Measurements from ENCODE around the gene CCDC33. TPM values are rescaled to one million over a fixed set of nuclear protein-coding genes. Genes with fewer than 3 reads are reported as not detected.

CCDC33 gene
- total RNA-seq, 4 donors from 2014 or later: 0.13 TPM; not detected in 3

- Histone ChIP-seq H3K27me3 (no peaks in the 10 kb centered on the region), H3K36me3 (no peaks in the 10 kb centered on the region), H3K9me3 (no peaks in the 10 kb centered on the region), H3K4me3 (replicated peaks in 1 of 3) (no peak overlapping the region), H3K4me1 (peaks cover 29 to 69% of the 10 kb centered on the region in 2 donors), H3K27ac (peak overlapping the region; percentile 81 to 88 (median 84))
- intact Hi-C loops (cut with DNase I): no loop called here
- no peak for DNase-seq
- no peak for TF ChIP-seq POLR2A (IDR thresholded peaks at IDR 0.05)
- TF ChIP-seq, protein P1, sequence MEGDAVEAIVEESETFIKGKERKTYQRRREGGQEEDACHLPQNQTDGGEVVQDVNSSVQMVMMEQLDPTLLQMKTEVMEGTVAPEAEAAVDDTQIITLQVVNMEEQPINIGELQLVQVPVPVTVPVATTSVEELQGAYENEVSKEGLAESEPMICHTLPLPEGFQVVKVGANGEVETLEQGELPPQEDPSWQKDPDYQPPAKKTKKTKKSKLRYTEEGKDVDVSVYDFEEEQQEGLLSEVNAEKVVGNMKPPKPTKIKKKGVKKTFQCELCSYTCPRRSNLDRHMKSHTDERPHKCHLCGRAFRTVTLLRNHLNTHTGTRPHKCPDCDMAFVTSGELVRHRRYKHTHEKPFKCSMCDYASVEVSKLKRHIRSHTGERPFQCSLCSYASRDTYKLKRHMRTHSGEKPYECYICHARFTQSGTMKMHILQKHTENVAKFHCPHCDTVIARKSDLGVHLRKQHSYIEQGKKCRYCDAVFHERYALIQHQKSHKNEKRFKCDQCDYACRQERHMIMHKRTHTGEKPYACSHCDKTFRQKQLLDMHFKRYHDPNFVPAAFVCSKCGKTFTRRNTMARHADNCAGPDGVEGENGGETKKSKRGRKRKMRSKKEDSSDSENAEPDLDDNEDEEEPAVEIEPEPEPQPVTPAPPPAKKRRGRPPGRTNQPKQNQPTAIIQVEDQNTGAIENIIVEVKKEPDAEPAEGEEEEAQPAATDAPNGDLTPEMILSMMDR (IDR thresholded peaks at IDR 0.05): no peak
- 78 to 82% methylated on average over 4 of the region's 4 CpGs for whole genome bisulfite sequencing, 2 donors
Observed at GRCh38 chr15:74240897-74241614, 4.9 kb downstream of the CCDC33 start.

GRCh38 chr15:74242441-74243185 is 6.5 kb downstream of the CCDC33 start:
- H3K36me3 ChIP-seq: no peaks in the 10 kb centered on the region
- intact Hi-C loops (cut with DNase I): no loop called here
- H3K27me3 ChIP-seq: no peaks in the 10 kb centered on the region
- no peak overlapping the region for H3K4me3 ChIP-seq (replicated peaks in 1 of 3)
- peak in 1 of 2 donors; percentile 35 for DNase-seq
- no peak overlapping the region for H3K27ac ChIP-seq
- WGBS, 2 donors: 61 to 71% methylated on average over 10 of the region's 11 CpGs
- H3K9me3 ChIP-seq: no peaks in the 10 kb centered on the region
- TF ChIP-seq, protein P1 (IDR thresholded peaks at IDR 0.05): no peak
- no peak for TF ChIP-seq POLR2A (IDR thresholded peaks at IDR 0.05)
- peaks cover 22 to 54% of the 10 kb centered on the region in 2 donors for H3K4me1 ChIP-seq

DNA sequence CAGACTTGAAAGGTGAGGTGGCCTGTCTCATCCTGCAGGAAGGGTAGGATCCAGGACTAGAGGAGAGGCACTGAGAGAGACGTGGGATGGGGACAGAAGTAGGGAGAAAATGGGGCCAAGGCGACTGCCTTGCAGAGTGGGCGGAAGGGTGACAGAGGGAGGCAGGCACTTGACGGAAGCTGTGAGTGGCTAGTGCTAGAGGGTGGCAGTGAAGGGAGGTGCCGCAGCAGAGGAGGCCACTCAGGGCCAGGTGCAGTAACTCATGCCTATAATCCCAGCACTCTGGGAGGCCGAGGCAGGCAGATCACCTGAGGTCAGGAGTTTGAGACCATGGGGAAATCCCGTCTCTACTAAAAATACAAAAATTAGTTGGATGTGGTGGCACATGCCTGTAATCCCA is 7.3 kb downstream of the CCDC33 start:
- H3K9me3 ChIP-seq: no peaks in the 10 kb centered on the region
- intact Hi-C loops (cut with DNase I): no loop called here
- 67 to 83% methylated on average over 7 of the region's 7 CpGs for WGBS, 2 donors
- H3K27me3 ChIP-seq: no peaks in the 10 kb centered on the region
- no peaks in the 10 kb centered on the region for H3K36me3 ChIP-seq
- no peak overlapping the region for H3K27ac ChIP-seq
- TF ChIP-seq, protein P1 (IDR thresholded peaks at IDR 0.05): no peak
- TF ChIP-seq POLR2A (IDR thresholded peaks at IDR 0.05): no peak
- H3K4me1 ChIP-seq: peaks cover 22 to 53% of the 10 kb centered on the region in 2 donors
- DNase-seq: peak in 1 of 2 donors; percentile 27
- no peak overlapping the region for H3K4me3 ChIP-seq (replicated peaks in 1 of 3)

GRCh38 chr15:74244822-74245341 is 8.8 kb downstream of the CCDC33 start:
- H3K27me3 ChIP-seq: no peaks in the 10 kb centered on the region
- no peak overlapping the region for H3K27ac ChIP-seq
- H3K9me3 ChIP-seq: no peaks in the 10 kb centered on the region
- H3K4me3 ChIP-seq (replicated peaks in 1 of 3): no peak overlapping the region
- no peaks in the 10 kb centered on the region for H3K36me3 ChIP-seq
- intact Hi-C loops (cut with DNase I): no loop called here
- TF ChIP-seq POLR2A (IDR thresholded peaks at IDR 0.05): no peak
- TF ChIP-seq, protein P1 (IDR thresholded peaks at IDR 0.05): no peak
- 75 to 81% methylated on average over 3 to 4 of the region's 4 CpGs for WGBS, 2 donors
- H3K4me1 ChIP-seq: peaks cover 8 to 39% of the 10 kb centered on the region in 2 donors
- DNase-seq: no peak
